Stomach smooth muscle (tissue), 2 donors: Measurements from ENCODE around the gene ZNF195.
"Not testable (repeated sequence)": the region's sequence is repeated elsewhere in the genome, so short reads cannot be mapped to it uniquely, and the experiment has no call there.

Source experiments
- H3K27ac ChIP-seq: one replicate; pipeline ENCODE4 v1.7.0; 2013; ENCODE audit warnings: mild to moderate bottlenecking, low read length, inconsistent platforms
- H3K27me3 ChIP-seq, 2 donors: one replicate each; pipeline ENCODE4 v1.7.0; 2013; ENCODE audit warnings: low read length in 2 of 2; ENCODE audit not compliant: insufficient read depth in 2 of 2, control insufficient read depth in 1 of 2
- H3K36me3 ChIP-seq, 2 donors: one replicate each; pipeline ENCODE4 v1.7.0; 2013; ENCODE audit warnings: low read length in 2 of 2; ENCODE audit not compliant: control insufficient read depth in 2 of 2, insufficient read depth in 2 of 2
- H3K4me1 ChIP-seq: one replicate; pipeline ENCODE4 v1.7.0; 2013; ENCODE audit warnings: low read length; ENCODE audit not compliant: control insufficient read depth, insufficient read depth
- H3K4me3 ChIP-seq, 2 donors: one replicate each; pipeline ENCODE4 v1.7.0; 2013; ENCODE audit warnings: low read length in 2 of 2
- H3K9ac ChIP-seq, 2 donors: one replicate each; pipeline ENCODE4 v1.7.0; 2013; ENCODE audit warnings: low read length in 2 of 2, mild to moderate bottlenecking in 1 of 2
- H3K9me3 ChIP-seq, 2 donors: one replicate each; pipeline ENCODE4 v1.7.0; 2013; ENCODE audit warnings: low read length in 2 of 2; ENCODE audit not compliant: control insufficient read depth in 2 of 2
- donor health status: healthy.
- donor health status: Pancreatic carcinoma.

Gene ZNF195

DNA sequence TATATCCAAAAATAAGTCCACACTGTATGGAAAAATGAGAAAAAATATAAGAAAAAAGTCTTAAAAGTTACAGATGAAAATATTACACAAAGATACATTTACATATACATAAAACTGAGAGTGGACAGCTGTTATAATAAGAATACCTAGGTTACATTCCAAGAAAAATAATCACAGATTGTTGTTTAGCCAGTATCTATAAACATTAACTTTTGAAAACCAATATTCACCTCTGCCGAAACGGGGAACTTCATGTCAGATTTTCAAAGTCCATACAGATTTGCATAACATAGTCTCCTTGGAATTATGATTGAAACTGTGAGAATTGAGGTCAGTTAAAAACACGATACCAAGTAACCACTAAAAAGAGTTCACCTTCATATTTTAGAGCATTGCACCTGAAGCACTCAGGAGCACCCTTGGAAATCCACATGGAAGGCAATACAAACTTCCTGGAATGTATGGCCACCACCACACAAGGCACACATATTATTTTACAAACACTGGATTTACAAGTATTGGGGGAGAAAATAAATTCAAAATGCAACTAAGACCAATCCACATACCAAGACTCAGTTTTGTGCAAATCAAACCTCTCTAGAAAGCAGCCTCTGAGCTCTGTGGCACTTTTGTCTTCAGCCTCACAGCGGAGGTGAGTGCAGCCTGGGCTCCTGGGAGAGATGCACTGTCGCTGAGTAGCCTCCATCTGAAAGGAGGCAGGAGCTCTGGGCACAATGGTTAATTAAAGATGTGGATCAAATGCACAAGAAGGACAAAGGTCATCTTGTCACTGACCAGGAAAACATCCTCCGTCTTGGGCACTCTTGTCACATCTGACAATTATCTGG lies 34.4 kb downstream of the ZNF195 start:
- H3K9ac ChIP-seq = no peak overlapping the region
- peaks cover 4 to 7% of the 10 kb centered on the region in 2 donors for H3K27me3 ChIP-seq
- H3K4me1 ChIP-seq = no peaks in the 10 kb centered on the region
- no peaks in the 10 kb centered on the region for H3K36me3 ChIP-seq
- no peak overlapping the region for H3K4me3 ChIP-seq
- H3K9me3 ChIP-seq = no peaks in the 10 kb centered on the region
- H3K27ac ChIP-seq = no peak overlapping the region

DNA sequence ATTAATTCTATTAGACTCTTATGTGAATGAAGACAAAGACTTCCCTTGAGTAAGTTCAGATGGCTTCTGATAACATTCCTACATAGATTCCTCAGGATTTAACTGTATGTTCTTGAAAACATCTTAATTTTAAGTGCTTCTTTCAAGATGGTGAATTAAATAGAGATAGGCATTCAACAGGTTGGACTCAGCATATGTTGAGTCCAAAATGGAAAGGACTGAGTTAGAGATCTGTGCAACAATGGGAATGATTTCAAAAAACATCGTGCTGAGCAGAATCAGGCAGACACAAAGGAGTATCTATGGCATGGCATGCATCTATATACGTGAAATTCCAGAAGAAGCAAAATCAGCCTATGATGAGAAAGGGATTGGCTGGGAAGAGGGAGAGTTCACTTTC lies 36.2 kb downstream of the ZNF195 start:
- Histone ChIP-seq H3K9me3 (no peaks in the 10 kb centered on the region), H3K27me3 (peaks cover 4 to 15% of the 10 kb centered on the region in 2 donors), H3K36me3 (no peaks in the 10 kb centered on the region), H3K4me3 (no peak overlapping the region), H3K9ac (no peak overlapping the region), H3K27ac (no peak overlapping the region), H3K4me1 (no peaks in the 10 kb centered on the region)

DNA sequence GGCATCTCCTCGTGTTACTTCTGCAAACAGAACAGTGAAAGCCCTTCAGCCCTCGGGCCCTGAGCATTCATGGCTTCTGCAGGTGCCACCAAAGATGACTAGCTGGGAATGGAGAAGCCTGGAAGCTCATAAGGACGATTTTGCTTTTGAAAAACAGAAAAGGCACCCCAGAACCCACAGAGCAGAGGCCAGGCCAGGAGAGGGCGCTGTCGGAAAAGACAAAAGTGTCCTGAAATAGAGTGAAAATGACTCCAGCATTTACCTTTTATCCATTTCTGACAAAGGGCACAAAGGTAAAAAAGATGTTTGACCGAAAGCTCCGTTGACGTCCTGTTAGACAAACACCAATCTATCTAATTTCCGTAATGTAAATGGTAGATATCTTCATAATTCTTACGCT lies 37.6 kb downstream of the ZNF195 start:
- Histone ChIP-seq H3K4me1 (no peaks in the 10 kb centered on the region), H3K27me3 (peaks cover 4 to 15% of the 10 kb centered on the region in 2 donors), H3K9ac (no peak overlapping the region), H3K36me3 (no peaks in the 10 kb centered on the region), H3K9me3 (no peaks in the 10 kb centered on the region), H3K4me3 (no peak overlapping the region), H3K27ac (no peak overlapping the region)

DNA sequence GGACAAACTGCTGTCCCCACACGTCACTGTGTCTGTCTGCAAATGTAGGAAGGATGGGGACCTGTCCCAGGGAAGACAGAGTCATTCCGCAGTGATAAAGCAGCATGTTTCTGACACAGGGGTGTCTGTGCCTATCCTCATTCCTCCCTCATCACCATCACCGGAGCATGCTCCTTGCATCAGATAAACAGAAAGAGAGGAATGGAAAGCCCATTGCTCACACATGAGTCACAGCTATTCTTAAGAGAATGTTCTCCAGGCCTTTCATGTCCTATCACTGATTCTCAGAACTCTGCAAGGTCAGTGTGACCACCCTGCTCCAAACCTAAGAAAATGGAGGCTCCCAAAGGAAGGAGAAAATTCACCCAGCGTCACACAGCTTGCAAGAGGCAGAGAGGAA lies 38.9 kb downstream of the ZNF195 start:
- no peaks in the 10 kb centered on the region for H3K36me3 ChIP-seq
- H3K27ac ChIP-seq = no peak overlapping the region
- H3K9ac ChIP-seq = no peak overlapping the region
- peaks cover 4 to 15% of the 10 kb centered on the region in 2 donors for H3K27me3 ChIP-seq
- H3K4me1 ChIP-seq = no peaks in the 10 kb centered on the region
- no peaks in the 10 kb centered on the region for H3K9me3 ChIP-seq
- H3K4me3 ChIP-seq = no peak overlapping the region

DNA sequence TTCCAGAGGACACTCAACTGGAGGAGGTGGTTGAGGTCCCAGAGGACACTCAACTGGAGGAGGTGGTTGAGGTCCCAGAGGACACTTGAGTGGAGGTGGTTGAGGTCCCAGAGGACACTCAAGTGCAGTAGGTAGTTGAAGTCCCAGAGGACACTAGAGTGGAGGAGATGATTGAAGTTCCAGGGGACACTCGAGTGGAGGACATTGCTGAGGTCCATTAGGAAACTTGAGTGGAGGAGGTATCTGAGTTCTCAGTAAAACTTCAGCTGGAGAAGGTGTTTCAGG lies 39.7 kb downstream of the ZNF195 start:
- H3K4me1 ChIP-seq = no peaks in the 10 kb centered on the region
- peaks cover 4 to 15% of the 10 kb centered on the region in 2 donors for H3K27me3 ChIP-seq
- H3K36me3 ChIP-seq = no peaks in the 10 kb centered on the region
- H3K9ac ChIP-seq = no peak overlapping the region
- H3K4me3 ChIP-seq = no peak overlapping the region
- no peak overlapping the region for H3K27ac ChIP-seq
- no peaks in the 10 kb centered on the region for H3K9me3 ChIP-seq

DNA sequence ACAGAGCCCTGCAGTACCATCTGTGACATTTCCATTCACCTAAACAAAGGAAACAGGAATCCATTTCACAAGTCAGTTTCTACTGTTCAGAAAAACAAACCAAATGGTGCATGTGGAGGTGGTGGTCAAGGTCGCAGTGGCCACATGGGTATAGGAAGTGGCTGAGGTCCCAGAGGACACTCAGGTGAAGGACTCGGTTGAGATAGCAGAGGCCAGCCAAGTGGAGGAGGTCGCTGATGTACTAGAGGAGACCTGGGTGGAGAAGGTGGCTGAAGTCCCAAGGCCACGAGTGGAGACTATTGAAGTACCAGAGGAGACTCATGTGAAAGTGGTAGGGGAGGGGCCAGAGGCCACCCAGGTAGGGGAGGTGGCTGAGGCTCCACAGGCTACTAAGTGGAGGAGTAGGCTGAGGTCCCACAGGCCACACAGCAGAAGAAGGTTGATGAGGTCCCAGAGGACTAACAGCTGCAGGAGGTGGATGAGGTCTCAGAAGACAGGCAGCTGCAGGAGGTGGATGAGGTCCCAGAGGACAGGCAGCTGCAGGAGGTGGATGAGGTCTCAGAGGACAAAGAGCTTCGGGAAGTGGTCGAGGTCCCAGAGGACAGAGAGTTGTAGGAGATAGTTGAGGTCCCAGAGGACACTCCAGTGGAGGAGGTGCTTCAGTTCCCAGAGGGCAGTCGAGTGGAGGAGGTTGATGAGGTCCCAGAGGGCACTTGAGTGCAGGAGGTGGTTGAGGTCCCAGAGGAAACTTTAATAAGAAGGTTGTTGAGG lies 40.2 kb downstream of the ZNF195 start:
- Histone ChIP-seq H3K4me3 (no peak overlapping the region), H3K4me1 (no peaks in the 10 kb centered on the region), H3K27ac (no peak overlapping the region), H3K9ac (no peak overlapping the region), H3K36me3 (no peaks in the 10 kb centered on the region), H3K27me3 (peaks cover 4 to 15% of the 10 kb centered on the region in 2 donors), H3K9me3 (no peaks in the 10 kb centered on the region)

DNA sequence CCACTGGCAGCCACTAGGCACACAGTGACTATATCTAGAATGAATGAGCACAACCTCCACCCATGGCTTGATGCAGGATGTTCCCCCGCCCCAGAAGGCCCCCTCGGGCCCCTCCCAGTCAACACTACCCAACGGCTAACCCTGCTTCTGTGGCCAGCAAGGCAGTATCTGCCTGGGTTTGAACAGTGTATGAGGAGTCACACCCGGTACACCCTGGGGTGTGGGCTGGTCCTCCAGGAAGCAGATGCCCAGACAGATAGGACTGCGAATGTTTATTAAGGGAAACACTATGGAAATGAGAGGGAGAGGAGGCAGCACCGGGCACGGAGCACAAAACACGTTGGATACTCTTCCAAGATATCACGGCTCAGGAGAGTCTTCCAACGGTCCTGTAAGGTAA lies 42.5 kb downstream of the ZNF195 start:
- not testable (repeated sequence) for H3K36me3 ChIP-seq, H3K4me1 ChIP-seq, H3K9me3 ChIP-seq, H3K4me3 ChIP-seq, H3K9ac ChIP-seq, H3K27ac ChIP-seq
- peaks cover 3 to 15% of the 10 kb centered on the region in 2 donors for H3K27me3 ChIP-seq

DNA sequence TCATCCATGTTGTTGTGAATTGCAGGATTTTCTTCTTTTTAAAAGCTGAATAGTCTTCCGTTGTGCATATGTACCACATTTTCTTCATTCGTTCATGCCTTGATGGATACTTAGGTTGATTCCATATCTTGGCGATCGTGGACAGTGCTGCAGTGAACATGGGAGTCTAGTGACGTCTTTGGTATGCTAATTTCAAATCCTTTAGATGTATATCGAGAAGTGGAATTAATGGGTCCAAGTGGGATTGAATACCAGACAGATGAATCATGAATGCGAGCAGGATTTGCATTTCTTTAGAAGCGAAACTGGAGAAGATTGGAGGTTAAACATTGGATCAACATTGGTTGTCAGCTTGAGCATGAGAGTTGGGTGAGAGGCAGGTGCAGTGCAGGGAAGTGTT lies 45.8 kb downstream of the ZNF195 start:
- not testable (repeated sequence) for H3K36me3 ChIP-seq, H3K27me3 ChIP-seq, H3K4me3 ChIP-seq, H3K9me3 ChIP-seq, H3K9ac ChIP-seq, H3K4me1 ChIP-seq, H3K27ac ChIP-seq

DNA sequence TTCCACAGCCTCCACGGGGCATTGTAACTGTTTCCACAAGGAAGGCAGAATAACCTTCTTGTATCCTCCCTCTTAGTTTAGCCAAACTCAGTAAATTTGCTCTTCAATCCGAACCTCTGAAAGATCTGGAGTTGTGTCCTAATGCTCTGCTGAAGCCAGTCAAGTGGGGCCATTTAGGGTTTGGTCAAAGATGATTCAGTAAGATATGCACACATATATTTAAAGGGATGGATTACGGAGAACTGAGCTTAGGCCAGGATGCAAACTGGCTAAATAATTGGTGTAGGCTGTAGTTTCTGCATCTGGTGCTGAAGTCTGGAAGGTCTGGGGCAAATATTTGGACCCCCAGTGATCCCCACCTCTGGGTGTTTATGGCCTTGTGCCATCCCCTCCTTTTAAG lies 47.9 kb downstream of the ZNF195 start:
- H3K9me3 ChIP-seq, H3K27me3 ChIP-seq, H3K36me3 ChIP-seq, H3K9ac ChIP-seq, H3K4me3 ChIP-seq, H3K27ac ChIP-seq, H3K4me1 ChIP-seq: not testable (repeated sequence)

DNA sequence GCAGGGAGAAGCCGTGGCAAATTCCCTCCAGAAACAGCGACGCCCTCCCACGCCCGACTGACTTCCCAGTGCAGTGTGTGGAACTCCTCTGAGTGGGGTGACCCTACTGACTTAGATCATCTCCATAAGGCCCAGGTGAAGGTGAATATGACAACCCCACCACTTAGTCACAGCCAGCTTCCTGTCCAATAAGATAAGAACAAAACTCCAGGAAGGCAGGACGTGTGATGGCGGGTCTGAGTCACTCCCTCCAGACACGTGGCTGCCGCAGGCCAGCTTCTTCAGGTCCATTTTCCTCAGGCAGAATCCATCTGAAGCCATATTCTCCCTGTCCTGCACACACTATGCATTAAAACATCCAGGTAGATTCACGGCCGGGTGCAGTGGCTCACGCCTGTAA lies 48.9 kb downstream of the ZNF195 start:
- not testable (repeated sequence) for H3K27me3 ChIP-seq, H3K4me1 ChIP-seq, H3K4me3 ChIP-seq, H3K9me3 ChIP-seq, H3K36me3 ChIP-seq, H3K9ac ChIP-seq, H3K27ac ChIP-seq

DNA sequence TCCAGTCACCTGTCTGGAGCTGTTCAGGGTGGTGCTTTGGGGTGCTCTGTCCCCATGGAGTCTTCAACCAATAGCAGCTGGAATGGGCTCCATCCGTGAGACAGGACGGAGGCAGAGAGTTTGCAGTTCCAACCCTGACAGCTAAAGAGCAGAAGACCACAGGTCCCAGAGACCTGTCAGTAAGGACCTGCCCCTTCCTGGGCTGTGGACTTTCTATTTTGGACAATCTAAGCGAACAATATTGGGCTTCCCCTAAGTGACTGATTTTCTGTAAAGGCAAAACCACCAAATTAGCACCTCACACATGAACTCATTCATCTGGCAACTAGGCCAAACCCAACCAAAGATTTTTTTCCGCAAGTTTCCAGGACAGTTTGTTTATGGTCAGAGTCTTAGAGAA lies 50.4 kb downstream of the ZNF195 start:
- H3K27me3 ChIP-seq, H3K36me3 ChIP-seq, H3K4me1 ChIP-seq, H3K27ac ChIP-seq, H3K4me3 ChIP-seq, H3K9me3 ChIP-seq, H3K9ac ChIP-seq: not testable (repeated sequence)
